ENCODE data around the gene ITPR3. TPM values are rescaled to one million over a fixed set of nuclear protein-coding genes. Genes with fewer than 3 reads are reported as not detected.

The ITPR3 gene
- total RNA-seq, 1 experiment from 2014 or later, result 143 TPM

DNA sequence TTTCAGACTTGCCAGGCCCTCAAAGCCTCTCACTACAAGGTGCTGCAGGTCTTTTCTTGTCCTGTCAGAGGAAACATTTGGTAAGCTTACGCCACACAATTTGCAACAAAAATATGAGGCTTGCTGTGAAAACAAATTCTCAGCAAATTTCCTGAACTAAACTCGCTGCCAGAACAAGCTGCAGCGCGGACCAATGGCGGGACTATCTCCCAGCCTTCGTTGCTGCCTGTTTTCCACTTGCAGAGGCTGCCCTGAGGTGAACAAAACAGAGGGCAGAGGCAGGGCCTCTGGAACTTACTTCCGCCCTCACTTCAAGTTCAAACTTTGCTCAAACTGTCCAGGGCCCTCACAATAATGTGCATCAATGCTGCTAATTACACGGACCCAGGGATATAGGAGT is 78.0 kb downstream of the ITPR3 start:
- Mint-ChIP-seq H3K4me1 (ENCODE audit: low read depth, unreplicated experiment) (peaks cover 9% of the 10 kb centered on the region), H3K27ac (ENCODE audit: unreplicated experiment) (no peak overlapping the region), H3K9me3 (ENCODE audit: low read depth, unreplicated experiment) (no peaks in the 10 kb centered on the region), H3K4me3 (ENCODE audit: low read depth, unreplicated experiment) (no peak overlapping the region), H3K27me3 (ENCODE audit: unreplicated experiment) (no peaks in the 10 kb centered on the region), H3K36me3 (ENCODE audit: insufficient read depth, unreplicated experiment) (peaks cover 77% of the 10 kb centered on the region)
- BruUV-seq (replicated peaks), result no TSS peak
- DNase-seq, result no peak
- TF ChIP-seq, protein P1, sequence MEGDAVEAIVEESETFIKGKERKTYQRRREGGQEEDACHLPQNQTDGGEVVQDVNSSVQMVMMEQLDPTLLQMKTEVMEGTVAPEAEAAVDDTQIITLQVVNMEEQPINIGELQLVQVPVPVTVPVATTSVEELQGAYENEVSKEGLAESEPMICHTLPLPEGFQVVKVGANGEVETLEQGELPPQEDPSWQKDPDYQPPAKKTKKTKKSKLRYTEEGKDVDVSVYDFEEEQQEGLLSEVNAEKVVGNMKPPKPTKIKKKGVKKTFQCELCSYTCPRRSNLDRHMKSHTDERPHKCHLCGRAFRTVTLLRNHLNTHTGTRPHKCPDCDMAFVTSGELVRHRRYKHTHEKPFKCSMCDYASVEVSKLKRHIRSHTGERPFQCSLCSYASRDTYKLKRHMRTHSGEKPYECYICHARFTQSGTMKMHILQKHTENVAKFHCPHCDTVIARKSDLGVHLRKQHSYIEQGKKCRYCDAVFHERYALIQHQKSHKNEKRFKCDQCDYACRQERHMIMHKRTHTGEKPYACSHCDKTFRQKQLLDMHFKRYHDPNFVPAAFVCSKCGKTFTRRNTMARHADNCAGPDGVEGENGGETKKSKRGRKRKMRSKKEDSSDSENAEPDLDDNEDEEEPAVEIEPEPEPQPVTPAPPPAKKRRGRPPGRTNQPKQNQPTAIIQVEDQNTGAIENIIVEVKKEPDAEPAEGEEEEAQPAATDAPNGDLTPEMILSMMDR (IDR thresholded peaks at IDR 0.05; ENCODE audit: unreplicated experiment), result no peak
- intact Hi-C loops (cut with micrococcal nuclease; ENCODE audit: unreplicated experiment), result no loop called here
- CTCF ChIA-PET, result no interaction called here

DNA sequence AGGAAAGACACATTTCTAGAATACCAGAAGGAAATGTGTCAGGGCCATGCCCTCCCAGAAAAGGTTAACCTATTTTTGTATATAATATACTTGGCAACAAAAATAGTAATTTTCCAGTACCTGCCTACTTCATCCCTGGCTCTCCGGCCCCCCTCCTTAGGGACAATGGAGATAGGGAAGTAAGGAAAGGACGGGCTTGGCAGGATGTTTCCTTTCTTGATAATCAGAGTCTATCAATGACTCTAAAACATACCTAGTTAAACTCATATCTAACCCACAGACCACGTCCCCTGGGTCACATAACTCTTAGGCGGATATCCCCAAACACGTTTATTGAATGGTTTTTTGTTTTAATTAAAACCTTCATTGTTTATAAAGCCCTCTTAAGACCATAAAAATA is 78.6 kb downstream of the ITPR3 start:
- H3K4me3 Mint-ChIP-seq (ENCODE audit: low read depth, unreplicated experiment), result no peak overlapping the region
- intact Hi-C loops (cut with micrococcal nuclease; ENCODE audit: unreplicated experiment), result loop anchor here (1.0 kb wide), 1 partner anchor 114 kb away; no protein-coding TSS in a partner anchor
- no TSS peak for BruUV-seq (replicated peaks)
- DNase-seq, result no peak
- TF ChIP-seq, protein P1 (IDR thresholded peaks at IDR 0.05; ENCODE audit: unreplicated experiment), result no peak
- H3K27ac Mint-ChIP-seq (ENCODE audit: unreplicated experiment), result no peak overlapping the region
- H3K9me3 Mint-ChIP-seq (ENCODE audit: low read depth, unreplicated experiment), result no peaks in the 10 kb centered on the region
- no peaks in the 10 kb centered on the region for H3K27me3 Mint-ChIP-seq (ENCODE audit: unreplicated experiment)
- peaks cover 77% of the 10 kb centered on the region for H3K36me3 Mint-ChIP-seq (ENCODE audit: insufficient read depth, unreplicated experiment)
- peaks cover 9% of the 10 kb centered on the region for H3K4me1 Mint-ChIP-seq (ENCODE audit: low read depth, unreplicated experiment)
- CTCF ChIA-PET, result interaction anchor here (1.3 kb wide), 1 partner anchor 120 kb away, joined by 4 read pairs; the partner anchor contains the start of gene BAK1

DNA sequence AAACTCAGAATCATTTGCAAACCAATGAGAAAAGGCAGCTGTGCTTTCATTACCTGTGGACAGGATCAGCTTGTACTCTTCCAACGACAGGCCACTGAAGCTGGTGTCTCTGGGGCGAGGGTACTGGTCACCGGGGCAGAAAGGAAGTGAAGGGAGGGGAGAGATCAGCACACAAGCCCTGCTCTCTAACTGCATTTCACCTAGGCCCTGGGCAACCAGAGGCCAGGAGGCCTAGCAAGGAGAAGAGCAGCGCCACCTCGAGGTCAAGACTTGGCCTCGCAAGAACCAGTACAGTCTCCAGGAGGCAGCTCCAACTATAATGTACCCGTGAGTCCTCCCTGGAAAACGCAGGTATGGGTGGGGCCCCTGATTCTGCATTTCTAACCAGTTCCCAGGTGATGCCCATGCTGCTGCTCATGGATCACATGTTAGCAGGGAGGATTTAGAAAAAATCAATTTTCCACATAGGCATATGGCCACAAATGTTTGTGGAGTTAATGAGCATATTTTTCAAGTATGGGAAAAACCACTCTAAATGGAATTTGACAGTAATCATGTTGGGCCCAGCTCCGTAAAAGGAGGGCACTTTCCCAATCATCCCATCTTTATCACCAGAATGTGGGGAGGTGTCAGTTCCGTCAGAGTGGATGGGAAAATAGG is 79.4 kb downstream of the ITPR3 start:
- CTCF ChIA-PET, result interaction anchor here (0.6 to 1.6 kb wide), 8 partner anchors 11 to 121 kb away, joined by 3 to 7 read pairs (median 4); partner anchors contain the start of genes BAK1 and UQCC2
- TF ChIP-seq, protein P1 (IDR thresholded peaks at IDR 0.05; ENCODE audit: unreplicated experiment), result peak; percentile 88
- H3K9me3 Mint-ChIP-seq (ENCODE audit: low read depth, unreplicated experiment), result no peaks in the 10 kb centered on the region
- no peak overlapping the region for H3K27ac Mint-ChIP-seq (ENCODE audit: unreplicated experiment)
- no peak overlapping the region for H3K4me3 Mint-ChIP-seq (ENCODE audit: low read depth, unreplicated experiment)
- no peaks in the 10 kb centered on the region for H3K27me3 Mint-ChIP-seq (ENCODE audit: unreplicated experiment)
- peaks cover 77% of the 10 kb centered on the region for H3K36me3 Mint-ChIP-seq (ENCODE audit: insufficient read depth, unreplicated experiment)
- peaks cover 9% of the 10 kb centered on the region for H3K4me1 Mint-ChIP-seq (ENCODE audit: low read depth, unreplicated experiment)
- intact Hi-C loops (cut with micrococcal nuclease; ENCODE audit: unreplicated experiment), result loop anchor here (1.0 kb wide), 1 partner anchor 115 kb away; no protein-coding TSS in a partner anchor
- peak; percentile 85 for DNase-seq
- no TSS peak for BruUV-seq (replicated peaks)

DNA sequence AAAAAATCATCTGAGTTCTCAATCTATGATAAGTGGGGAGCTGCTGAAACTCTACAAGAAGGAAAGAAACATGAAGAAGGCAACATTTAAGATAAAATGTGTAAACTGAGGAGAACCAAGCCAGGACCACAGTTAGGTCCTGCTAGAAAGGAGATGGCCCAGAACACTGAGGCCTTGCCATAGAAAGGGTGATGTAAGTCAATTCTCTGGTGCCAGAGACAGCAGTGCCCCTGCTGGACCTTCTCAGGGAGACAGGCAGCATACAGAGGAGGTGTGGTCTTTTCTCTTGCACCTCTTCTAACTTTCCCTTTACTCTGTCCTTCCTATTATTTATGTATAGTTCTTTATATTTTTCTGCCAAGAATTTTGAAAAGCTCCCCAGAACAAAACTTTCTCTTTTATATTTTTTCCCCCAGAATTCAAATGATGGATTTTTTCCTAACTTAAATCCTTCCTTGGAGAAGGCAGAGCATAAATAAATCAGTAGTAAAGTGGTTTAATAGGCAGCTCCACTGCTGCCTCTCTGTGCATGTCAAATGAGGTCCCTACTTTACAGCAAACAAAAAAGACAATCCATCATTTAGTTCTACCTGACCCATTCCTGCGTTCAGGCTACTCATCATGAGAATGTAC is 81.3 kb downstream of the ITPR3 start:
- BruUV-seq (replicated peaks), result no TSS peak
- TF ChIP-seq, protein P1 (IDR thresholded peaks at IDR 0.05; ENCODE audit: unreplicated experiment), result peak; percentile 52
- peak; percentile 51 for DNase-seq
- H3K27me3 Mint-ChIP-seq (ENCODE audit: unreplicated experiment), result no peaks in the 10 kb centered on the region
- H3K36me3 Mint-ChIP-seq (ENCODE audit: insufficient read depth, unreplicated experiment), result peaks cover 61% of the 10 kb centered on the region
- CTCF ChIA-PET, result no interaction called here
- H3K4me1 Mint-ChIP-seq (ENCODE audit: low read depth, unreplicated experiment), result peaks cover 2% of the 10 kb centered on the region
- H3K27ac Mint-ChIP-seq (ENCODE audit: unreplicated experiment), result no peak overlapping the region
- no peaks in the 10 kb centered on the region for H3K9me3 Mint-ChIP-seq (ENCODE audit: low read depth, unreplicated experiment)
- intact Hi-C loops (cut with micrococcal nuclease; ENCODE audit: unreplicated experiment), result no loop called here
- H3K4me3 Mint-ChIP-seq (ENCODE audit: low read depth, unreplicated experiment), result no peak overlapping the region
